Embryonic facial prominence (tissue), 1 donor: ENCODE results near the gene MRPL9.
"Not testable (repeated sequence)": the region's sequence is repeated elsewhere in the genome, so short reads cannot be mapped to it uniquely, and the experiment has no call there.

Source experiments
- DNase-seq: peaks from one replicate; pipeline ENCODE4 v3.0.0-alpha.2; 2016; ENCODE audit errors: extremely low spot score

The MRPL9 gene

GRCh38 chr1:151783796-151784195 lies 20.5 kb upstream of the MRPL9 start:
- DNase-seq, result no peak

GRCh38 chr1:151782741-151783140 lies 19.4 kb upstream of the MRPL9 start:
- no peak for DNase-seq

GRCh38 chr1:151782026-151782425 lies 18.7 kb upstream of the MRPL9 start:
- DNase-seq, result not testable (repeated sequence)

- DNase-seq, result not testable (repeated sequence)
Observed at GRCh38 chr1:151780736-151781135, 17.4 kb upstream of the MRPL9 start.

- no peak for DNase-seq
Observed at GRCh38 chr1:151779852-151780251, 16.6 kb upstream of the MRPL9 start.

- DNase-seq, result no peak
Observed at GRCh38 chr1:151777317-151777716, 14.0 kb upstream of the MRPL9 start.

- DNase-seq, result no peak
Observed at GRCh38 chr1:151776665-151777062, 13.4 kb upstream of the MRPL9 start.

- DNase-seq, result no peak
Observed at GRCh38 chr1:151775894-151776664, 12.8 kb upstream of the MRPL9 start.

- no peak for DNase-seq
Observed at GRCh38 chr1:151774256-151774922, 11.1 kb upstream of the MRPL9 start.

- no peak for DNase-seq
Observed at GRCh38 chr1:151773702-151774101, 10.4 kb upstream of the MRPL9 start.

- not testable (repeated sequence) for DNase-seq
Observed at GRCh38 chr1:151769270-151769669, 6.0 kb upstream of the MRPL9 start.

- not testable (repeated sequence) for DNase-seq
Observed at GRCh38 chr1:151768351-151769066, 5.2 kb upstream of the MRPL9 start.

GRCh38 chr1:151763990-151764389 lies 694 bp upstream of the MRPL9 start:
- DNase-seq, result no peak

GRCh38 chr1:151760597-151761385 lies 2.5 kb downstream of the MRPL9 start:
- no peak for DNase-seq

- no peak for DNase-seq
Observed at GRCh38 chr1:151759241-151759640, 4.1 kb downstream of the MRPL9 start.

- no peak for DNase-seq
Observed at GRCh38 chr1:151756291-151756690, 7.0 kb downstream of the MRPL9 start.

GRCh38 chr1:151741516-151741915 lies 21.8 kb downstream of the MRPL9 start:
- no peak for DNase-seq

- DNase-seq, result no peak
Observed at GRCh38 chr1:151739590-151740355, 23.5 kb downstream of the MRPL9 start.

- no peak for DNase-seq
Observed at GRCh38 chr1:151737479-151737878, 25.8 kb downstream of the MRPL9 start.

GRCh38 chr1:151737026-151737425 lies 26.3 kb downstream of the MRPL9 start:
- DNase-seq, result no peak

GRCh38 chr1:151733995-151734394 lies 29.3 kb downstream of the MRPL9 start:
- DNase-seq, result not testable (repeated sequence)
